ENCODE results near the gene NSMF.

NSMF gene

DNA sequence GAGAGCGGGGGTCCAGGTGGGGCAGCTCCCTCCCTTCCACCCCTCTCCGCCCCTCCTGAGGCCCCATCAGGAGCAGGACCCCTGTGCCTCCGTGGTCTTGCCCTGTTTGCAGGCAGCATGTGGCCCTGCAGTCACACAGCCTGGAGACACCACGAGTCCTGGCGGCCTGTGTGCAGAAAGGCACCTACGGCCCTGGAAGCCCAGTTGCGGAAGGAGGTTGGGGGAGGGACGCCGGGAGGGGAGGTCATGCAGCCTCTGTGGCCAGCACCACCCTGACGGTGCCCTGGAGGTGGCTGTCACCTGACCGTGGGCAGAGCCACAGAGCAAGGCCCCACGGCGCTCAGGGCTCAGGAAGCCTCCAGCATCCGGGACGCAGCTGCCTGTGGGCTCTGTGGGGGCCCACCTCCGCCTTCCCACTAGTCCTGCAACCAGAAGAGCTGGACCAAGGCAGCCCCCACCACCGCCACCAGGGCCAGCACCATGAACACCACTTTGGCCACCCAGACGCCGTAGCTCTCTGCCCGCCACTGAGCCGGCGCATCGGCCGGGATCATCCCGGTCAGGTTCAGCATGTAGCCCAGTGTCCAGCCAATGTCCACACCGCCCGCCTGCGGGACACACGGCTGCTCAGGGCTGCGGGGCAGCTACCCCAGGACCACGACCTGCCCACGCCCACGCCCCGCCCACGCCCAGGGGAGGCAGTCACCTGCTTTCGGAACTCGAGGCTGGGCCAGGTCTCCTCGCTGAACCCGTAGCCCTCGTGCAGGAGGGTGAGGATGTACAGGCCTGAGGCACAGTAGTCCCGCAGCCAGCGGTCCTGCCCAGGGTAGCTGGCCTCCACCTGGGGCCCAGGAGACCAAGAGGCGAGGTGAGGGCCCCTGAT is 24.4 kb downstream of the NSMF start:
- TF ChIP-seq, protein P1, sequence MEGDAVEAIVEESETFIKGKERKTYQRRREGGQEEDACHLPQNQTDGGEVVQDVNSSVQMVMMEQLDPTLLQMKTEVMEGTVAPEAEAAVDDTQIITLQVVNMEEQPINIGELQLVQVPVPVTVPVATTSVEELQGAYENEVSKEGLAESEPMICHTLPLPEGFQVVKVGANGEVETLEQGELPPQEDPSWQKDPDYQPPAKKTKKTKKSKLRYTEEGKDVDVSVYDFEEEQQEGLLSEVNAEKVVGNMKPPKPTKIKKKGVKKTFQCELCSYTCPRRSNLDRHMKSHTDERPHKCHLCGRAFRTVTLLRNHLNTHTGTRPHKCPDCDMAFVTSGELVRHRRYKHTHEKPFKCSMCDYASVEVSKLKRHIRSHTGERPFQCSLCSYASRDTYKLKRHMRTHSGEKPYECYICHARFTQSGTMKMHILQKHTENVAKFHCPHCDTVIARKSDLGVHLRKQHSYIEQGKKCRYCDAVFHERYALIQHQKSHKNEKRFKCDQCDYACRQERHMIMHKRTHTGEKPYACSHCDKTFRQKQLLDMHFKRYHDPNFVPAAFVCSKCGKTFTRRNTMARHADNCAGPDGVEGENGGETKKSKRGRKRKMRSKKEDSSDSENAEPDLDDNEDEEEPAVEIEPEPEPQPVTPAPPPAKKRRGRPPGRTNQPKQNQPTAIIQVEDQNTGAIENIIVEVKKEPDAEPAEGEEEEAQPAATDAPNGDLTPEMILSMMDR (conservative IDR thresholded peaks at IDR 0.05; ENCODE audit: low read depth, low read length): no peak
- Histone ChIP-seq H3K9ac (no peak overlapping the region), H3K4me1 (ENCODE audit: low read depth, poor library complexity, severe bottlenecking) (peaks cover 6% of the 10 kb centered on the region), H3K4me3 (IDR thresholded peaks at IDR 0.05; ENCODE audit: insufficient read depth, low read depth, low read length) (no peak overlapping the region), H3K27ac (no peak overlapping the region), H3K79me2 (ENCODE audit: insufficient read depth, low read depth) (no peaks in the 10 kb centered on the region), H3K27me3 (ENCODE audit: insufficient read depth, low read depth) (peaks cover 77% of the 10 kb centered on the region), H3K4me2 (no peak overlapping the region), H2AFZ (ENCODE audit: low read depth) (no peak overlapping the region), H4K20me1 (ENCODE audit: insufficient read depth) (no peaks in the 10 kb centered on the region), H3K36me3 (ENCODE audit: insufficient read depth) (no peaks in the 10 kb centered on the region)

DNA sequence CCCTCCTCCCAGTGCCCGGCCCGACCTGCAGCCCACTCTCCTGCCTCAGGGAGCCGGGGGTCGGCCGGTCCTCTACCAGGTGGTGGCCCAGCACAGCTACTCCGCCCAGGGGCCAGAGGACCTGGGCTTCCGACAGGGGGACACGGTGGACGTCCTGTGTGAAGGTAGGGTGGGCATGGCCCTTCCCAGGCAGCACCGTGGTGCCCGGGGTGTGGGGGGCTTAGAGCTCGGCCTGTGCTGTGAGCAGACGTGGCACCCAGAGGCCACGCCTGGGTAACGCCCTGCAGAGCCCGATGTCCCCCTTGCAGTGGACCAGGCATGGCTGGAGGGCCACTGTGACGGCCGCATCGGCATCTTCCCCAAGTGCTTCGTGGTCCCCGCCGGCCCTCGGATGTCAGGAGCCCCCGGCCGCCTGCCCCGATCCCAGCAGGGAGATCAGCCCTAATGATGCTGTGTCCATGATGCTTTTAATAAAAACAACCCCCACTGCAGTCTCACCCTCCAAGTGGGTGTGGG is 25.2 kb downstream of the NSMF start:
- Histone ChIP-seq H3K27me3 (ENCODE audit: insufficient read depth, low read depth) (peaks cover 74% of the 10 kb centered on the region), H3K4me3 (IDR thresholded peaks at IDR 0.05; ENCODE audit: insufficient read depth, low read depth, low read length) (no peak overlapping the region), H4K20me1 (ENCODE audit: insufficient read depth) (no peaks in the 10 kb centered on the region), H2AFZ (ENCODE audit: low read depth) (no peak overlapping the region), H3K4me2 (no peak overlapping the region), H3K79me2 (ENCODE audit: insufficient read depth, low read depth) (no peaks in the 10 kb centered on the region), H3K36me3 (ENCODE audit: insufficient read depth) (no peaks in the 10 kb centered on the region), H3K9ac (no peak overlapping the region), H3K27ac (no peak overlapping the region), H3K4me1 (ENCODE audit: low read depth, poor library complexity, severe bottlenecking) (peaks cover 6% of the 10 kb centered on the region)
- TF ChIP-seq, protein P1 (conservative IDR thresholded peaks at IDR 0.05; ENCODE audit: low read depth, low read length): no peak

DNA sequence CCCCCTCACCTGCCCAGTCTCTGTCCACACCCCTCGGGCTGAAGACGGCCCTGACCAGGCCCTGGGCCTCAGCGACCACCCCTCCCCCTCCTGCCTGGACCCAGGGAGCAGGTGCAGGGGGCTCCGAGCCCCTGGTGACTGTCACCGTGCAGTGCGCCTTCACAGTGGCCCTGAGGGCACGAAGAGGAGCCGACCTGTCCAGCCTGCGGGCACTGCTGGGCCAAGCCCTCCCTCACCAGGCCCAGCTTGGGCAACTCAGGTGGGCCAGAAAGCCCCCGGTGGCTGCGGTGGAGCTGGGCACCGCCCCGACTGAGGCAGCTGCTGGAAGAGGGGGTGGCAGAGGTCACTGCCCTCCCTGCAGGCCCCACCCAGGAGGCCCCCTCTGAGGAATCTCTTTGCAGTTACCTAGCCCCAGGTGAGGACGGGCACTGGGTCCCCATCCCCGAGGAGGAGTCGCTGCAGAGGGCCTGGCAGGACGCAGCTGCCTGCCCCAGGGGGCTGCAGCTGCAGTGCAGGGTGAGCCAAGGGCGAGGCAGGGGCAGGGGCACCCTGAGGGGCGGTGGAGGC is 25.7 kb downstream of the NSMF start:
- Histone ChIP-seq H3K27ac (no peak overlapping the region), H3K4me1 (ENCODE audit: low read depth, poor library complexity, severe bottlenecking) (peaks cover 6% of the 10 kb centered on the region), H3K79me2 (ENCODE audit: insufficient read depth, low read depth) (no peaks in the 10 kb centered on the region), H4K20me1 (ENCODE audit: insufficient read depth) (no peaks in the 10 kb centered on the region), H3K4me2 (no peak overlapping the region), H3K9ac (no peak overlapping the region), H3K27me3 (ENCODE audit: insufficient read depth, low read depth) (peaks cover 68% of the 10 kb centered on the region), H3K36me3 (ENCODE audit: insufficient read depth) (no peaks in the 10 kb centered on the region), H3K4me3 (IDR thresholded peaks at IDR 0.05; ENCODE audit: insufficient read depth, low read depth, low read length) (no peak overlapping the region), H2AFZ (ENCODE audit: low read depth) (no peak overlapping the region)
- TF ChIP-seq, protein P1 (conservative IDR thresholded peaks at IDR 0.05; ENCODE audit: low read depth, low read length): no peak

DNA sequence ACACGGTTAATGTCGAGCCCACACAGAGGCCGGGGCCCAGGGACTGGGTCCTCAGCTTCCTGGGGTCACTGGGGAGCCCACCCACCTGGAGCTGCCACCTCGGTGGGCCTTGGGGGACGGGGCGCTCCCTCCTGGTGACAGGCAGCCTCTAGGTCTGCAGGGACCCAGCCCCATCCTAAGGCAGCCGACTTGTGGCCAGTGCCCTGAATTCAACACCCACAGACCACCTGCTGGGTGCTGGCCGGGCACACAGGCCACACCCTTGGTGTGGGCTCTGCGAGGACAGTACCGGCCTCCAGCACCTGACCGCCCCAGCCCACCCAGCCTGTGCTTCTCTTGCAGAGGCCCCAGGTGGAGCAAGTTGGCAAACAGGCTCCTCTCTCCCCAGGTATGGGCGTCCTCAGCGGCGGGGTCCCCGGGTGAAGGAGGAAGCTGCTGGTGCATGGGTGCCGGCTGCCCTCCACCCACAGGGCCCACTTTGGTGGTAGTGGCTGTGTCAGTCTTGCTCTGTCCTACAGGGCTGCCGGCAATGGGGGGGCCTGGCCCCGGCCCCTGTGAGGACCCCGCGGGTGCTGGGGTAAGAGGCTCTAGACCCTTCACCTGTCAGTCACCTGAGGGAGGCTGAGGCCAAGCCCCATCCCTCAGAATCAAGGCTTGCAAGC is 26.3 kb downstream of the NSMF start:
- Histone ChIP-seq H3K9ac (no peak overlapping the region), H3K4me1 (ENCODE audit: low read depth, poor library complexity, severe bottlenecking) (peaks cover 6% of the 10 kb centered on the region), H3K27me3 (ENCODE audit: insufficient read depth, low read depth) (peaks cover 67% of the 10 kb centered on the region), H3K27ac (no peak overlapping the region), H3K4me2 (no peak overlapping the region), H3K36me3 (ENCODE audit: insufficient read depth) (no peaks in the 10 kb centered on the region), H3K79me2 (ENCODE audit: insufficient read depth, low read depth) (no peaks in the 10 kb centered on the region), H4K20me1 (ENCODE audit: insufficient read depth) (no peaks in the 10 kb centered on the region), H3K4me3 (IDR thresholded peaks at IDR 0.05; ENCODE audit: insufficient read depth, low read depth, low read length) (no peak overlapping the region), H2AFZ (ENCODE audit: low read depth) (no peak overlapping the region)
- TF ChIP-seq, protein P1 (conservative IDR thresholded peaks at IDR 0.05; ENCODE audit: low read depth, low read length): no peak

All from KMS-11 (cell line).